ENCODE data around the gene ABI3. TPM values are rescaled to one million over a fixed set of nuclear protein-coding genes. Genes with fewer than 3 reads are reported as not detected.

Gene ABI3
- total and polyA plus RNA-seq, 8 donors: 6.5 to 23.8 (median 9.9) TPM

GRCh38 chr17:49191917-49192741, 18.4 kb upstream of the ABI3 start:
- no peak for TF ChIP-seq CTCF (IDR thresholded peaks at IDR 0.05)
- Histone ChIP-seq H3K4me3 (peak overlapping the region; percentile 75 to 78), H3K9me3 (no peaks in the 10 kb centered on the region), H3K27ac (peak overlapping the region; percentile 97 to 98), H3K4me1 (peaks cover 0 to 22% of the 10 kb centered on the region in 2 donors), H3K36me3 (no peaks in the 10 kb centered on the region), H3K27me3 (no peaks in the 10 kb centered on the region)
- ATAC-seq (peak; percentile 85), DNase-seq (peak; percentile 90 to 94 (median 92))
- intact Hi-C loops (cut with DNase I): no loop called here

- Histone ChIP-seq H3K4me3 (peak overlapping the region; percentile 75 to 78), H3K9me3 (no peaks in the 10 kb centered on the region), H3K36me3 (no peaks in the 10 kb centered on the region), H3K27me3 (no peaks in the 10 kb centered on the region), H3K27ac (peak overlapping the region; percentile 97 to 98), H3K4me1 (peaks cover 0 to 22% of the 10 kb centered on the region in 2 donors)
- intact Hi-C loops (cut with DNase I): no loop called here
- TF ChIP-seq CTCF (IDR thresholded peaks at IDR 0.05): no peak
- ATAC-seq (peak; percentile 2), DNase-seq (peak in 3 of 4 donors; percentile 49 to 70 (median 66))
These were observed 16.8 kb upstream of the ABI3 start for GRCh38 chr17:49193513-49194296.

GRCh38 chr17:49194297-49194607, 16.3 kb upstream of the ABI3 start:
- intact Hi-C loops (cut with DNase I): no loop called here
- no peak for ATAC-seq
- peak overlapping the region in 1 of 2 donors; percentile 97 for H3K27ac ChIP-seq

GRCh38 chr17:49195751-49196150, 14.8 kb upstream of the ABI3 start:
- no peak for TF ChIP-seq CTCF (IDR thresholded peaks at IDR 0.05)
- H3K4me1 ChIP-seq: peaks cover 0 to 21% of the 10 kb centered on the region in 2 donors
- intact Hi-C loops (cut with DNase I): no loop called here
- no peak overlapping the region for H3K4me3 ChIP-seq
- DNase-seq (no peak), ATAC-seq (no peak)
- H3K9me3 ChIP-seq: no peaks in the 10 kb centered on the region
- no peaks in the 10 kb centered on the region for H3K27me3 ChIP-seq
- H3K27ac ChIP-seq: no peak overlapping the region
- H3K36me3 ChIP-seq: no peaks in the 10 kb centered on the region

More at GRCh38 chr17:49194297-49194607, 16.3 kb upstream of the ABI3 start:
- no peaks in the 10 kb centered on the region for H3K36me3 ChIP-seq
- H3K4me1 ChIP-seq: peaks cover 0 to 22% of the 10 kb centered on the region in 2 donors
- H3K4me3 ChIP-seq: no peak overlapping the region
- no peaks in the 10 kb centered on the region for H3K27me3 ChIP-seq
- no peak for DNase-seq
- no peaks in the 10 kb centered on the region for H3K9me3 ChIP-seq
- TF ChIP-seq CTCF (IDR thresholded peaks at IDR 0.05): no peak

- Histone ChIP-seq H3K4me3 (no peak overlapping the region), H3K9me3 (no peaks in the 10 kb centered on the region), H3K27ac (no peak overlapping the region), H3K27me3 (no peaks in the 10 kb centered on the region), H3K4me1 (peaks cover 0 to 13% of the 10 kb centered on the region in 2 donors), H3K36me3 (no peaks in the 10 kb centered on the region)
- DNase-seq (no peak), ATAC-seq (no peak)
- TF ChIP-seq CTCF (IDR thresholded peaks at IDR 0.05): no peak
- intact Hi-C loops (cut with DNase I): no loop called here
These were observed 14.0 kb upstream of the ABI3 start for GRCh38 chr17:49196520-49196919.
